Measurements from ENCODE around the gene RGS17. TPM values are rescaled to one million over a fixed set of nuclear protein-coding genes. Genes with fewer than 3 reads are reported as not detected.

The RGS17 gene
- polyA plus RNA-seq, 1 donor: 2.4 TPM

GRCh38 chr6:153085239-153085638, 45.8 kb downstream of the RGS17 start:
- Histone ChIP-seq H3K4me1 (ENCODE audit: control insufficient read depth, insufficient read depth, low read length) (no peaks in the 10 kb centered on the region), H3K36me3 (ENCODE audit: control insufficient read depth, insufficient read depth, low read length) (no peaks in the 10 kb centered on the region), H3K27ac (ENCODE audit: low read length) (no peak overlapping the region), H3K27me3 (ENCODE audit: control insufficient read depth, insufficient read depth, low read length) (no peaks in the 10 kb centered on the region), H3K4me3 (ENCODE audit: low read length) (no peak overlapping the region), H3K9me3 (ENCODE audit: control insufficient read depth, low read depth, low read length) (no peaks in the 10 kb centered on the region)
- DNase-seq: peak; percentile 80 to 84
- WGBS (ENCODE audit: insufficient coverage, low lambda C conversion rate): 33% methylated on average over 2 of the region's 5 CpGs

DNA sequence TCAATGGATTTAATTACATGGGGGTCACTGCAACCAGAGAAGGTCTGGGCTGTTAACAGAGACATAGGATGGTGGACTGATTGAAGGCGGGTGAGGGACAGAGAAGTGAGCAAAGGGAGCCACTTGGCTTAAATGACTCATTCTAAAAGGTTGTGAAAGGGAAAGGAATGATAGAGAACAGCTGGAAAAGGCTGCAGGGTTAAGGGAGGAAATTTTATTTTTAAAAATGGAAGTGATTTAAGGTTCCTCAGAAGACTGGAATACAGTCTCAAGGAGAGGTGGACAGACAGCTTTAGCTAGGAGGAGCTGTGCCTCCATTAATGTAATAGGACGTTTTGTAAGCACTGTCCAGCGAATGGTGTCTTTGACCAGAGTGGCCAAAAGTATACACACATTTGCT, 46.7 kb downstream of the RGS17 start:
- 100% methylated on average over 1 of the region's 3 CpGs for WGBS (ENCODE audit: insufficient coverage, low lambda C conversion rate)
- no peak overlapping the region for H3K27ac ChIP-seq (ENCODE audit: low read length)
- H3K36me3 ChIP-seq (ENCODE audit: control insufficient read depth, insufficient read depth, low read length): no peaks in the 10 kb centered on the region
- H3K4me3 ChIP-seq (ENCODE audit: low read length): no peak overlapping the region
- no peaks in the 10 kb centered on the region for H3K4me1 ChIP-seq (ENCODE audit: control insufficient read depth, insufficient read depth, low read length)
- H3K27me3 ChIP-seq (ENCODE audit: control insufficient read depth, insufficient read depth, low read length): no peaks in the 10 kb centered on the region
- no peak for DNase-seq
- no peaks in the 10 kb centered on the region for H3K9me3 ChIP-seq (ENCODE audit: control insufficient read depth, low read depth, low read length)

DNA sequence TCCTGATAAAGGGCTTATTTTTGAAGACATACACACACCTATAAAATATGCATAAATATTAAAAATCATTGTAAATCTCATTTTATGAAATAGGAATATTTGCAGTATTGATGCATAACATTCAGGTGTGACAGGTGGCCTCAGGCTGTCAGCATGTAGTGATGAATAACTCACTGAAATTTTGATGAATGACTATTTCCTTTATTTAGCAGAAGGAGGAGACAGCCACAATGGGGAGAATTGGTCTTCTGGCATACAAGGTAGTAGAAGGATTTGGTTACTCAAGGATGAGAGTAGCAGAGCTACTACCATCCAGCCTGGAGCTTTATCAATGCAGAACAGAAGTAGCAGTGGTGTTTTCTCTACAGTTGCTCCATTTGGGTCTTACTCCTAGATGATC, 47.2 kb downstream of the RGS17 start:
- Histone ChIP-seq H3K27me3 (ENCODE audit: control insufficient read depth, insufficient read depth, low read length) (no peaks in the 10 kb centered on the region), H3K4me3 (ENCODE audit: low read length) (no peak overlapping the region), H3K4me1 (ENCODE audit: control insufficient read depth, insufficient read depth, low read length) (no peaks in the 10 kb centered on the region), H3K9me3 (ENCODE audit: control insufficient read depth, low read depth, low read length) (no peaks in the 10 kb centered on the region), H3K36me3 (ENCODE audit: control insufficient read depth, insufficient read depth, low read length) (no peaks in the 10 kb centered on the region), H3K27ac (ENCODE audit: low read length) (no peak overlapping the region)
- DNase-seq: no peak

DNA sequence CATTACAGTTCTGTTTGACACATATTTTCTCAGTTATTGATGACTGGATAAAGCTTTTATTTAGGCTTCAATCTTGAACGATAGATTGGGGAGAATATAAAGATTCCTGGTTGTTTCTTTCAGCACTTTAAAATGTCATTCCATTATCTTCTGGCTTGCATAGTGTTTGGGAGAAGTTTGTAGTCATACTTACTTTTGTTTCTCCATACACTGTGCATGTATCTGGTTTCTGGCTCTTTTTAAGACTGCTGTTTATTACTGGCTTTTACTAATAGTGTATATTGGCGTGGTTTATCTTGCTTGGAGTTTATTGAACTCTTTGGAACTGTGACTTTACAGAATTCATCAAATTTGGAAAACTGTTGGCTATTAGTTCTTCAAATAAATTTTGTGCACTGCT, 49.2 kb downstream of the RGS17 start:
- no peaks in the 10 kb centered on the region for H3K4me1 ChIP-seq (ENCODE audit: control insufficient read depth, insufficient read depth, low read length)
- H3K36me3 ChIP-seq (ENCODE audit: control insufficient read depth, insufficient read depth, low read length): no peaks in the 10 kb centered on the region
- WGBS (ENCODE audit: insufficient coverage, low lambda C conversion rate): no CpG with 5 or more reads among the region's 2 CpGs
- H3K9me3 ChIP-seq (ENCODE audit: control insufficient read depth, low read depth, low read length): no peaks in the 10 kb centered on the region
- no peak for DNase-seq
- H3K27ac ChIP-seq (ENCODE audit: low read length): no peak overlapping the region
- H3K4me3 ChIP-seq (ENCODE audit: low read length): no peak overlapping the region
- no peaks in the 10 kb centered on the region for H3K27me3 ChIP-seq (ENCODE audit: control insufficient read depth, insufficient read depth, low read length)

GRCh38 chr6:153076431-153076830, 54.7 kb downstream of the RGS17 start:
- no peaks in the 10 kb centered on the region for H3K36me3 ChIP-seq (ENCODE audit: control insufficient read depth, insufficient read depth, low read length)
- no peak for DNase-seq
- no peak overlapping the region for H3K27ac ChIP-seq (ENCODE audit: low read length)
- H3K4me3 ChIP-seq (ENCODE audit: low read length): no peak overlapping the region
- no peaks in the 10 kb centered on the region for H3K27me3 ChIP-seq (ENCODE audit: control insufficient read depth, insufficient read depth, low read length)
- WGBS (ENCODE audit: insufficient coverage, low lambda C conversion rate): 100% methylated on average over 2 of the region's 5 CpGs
- no peaks in the 10 kb centered on the region for H3K4me1 ChIP-seq (ENCODE audit: control insufficient read depth, insufficient read depth, low read length)
- no peaks in the 10 kb centered on the region for H3K9me3 ChIP-seq (ENCODE audit: control insufficient read depth, low read depth, low read length)

DNA sequence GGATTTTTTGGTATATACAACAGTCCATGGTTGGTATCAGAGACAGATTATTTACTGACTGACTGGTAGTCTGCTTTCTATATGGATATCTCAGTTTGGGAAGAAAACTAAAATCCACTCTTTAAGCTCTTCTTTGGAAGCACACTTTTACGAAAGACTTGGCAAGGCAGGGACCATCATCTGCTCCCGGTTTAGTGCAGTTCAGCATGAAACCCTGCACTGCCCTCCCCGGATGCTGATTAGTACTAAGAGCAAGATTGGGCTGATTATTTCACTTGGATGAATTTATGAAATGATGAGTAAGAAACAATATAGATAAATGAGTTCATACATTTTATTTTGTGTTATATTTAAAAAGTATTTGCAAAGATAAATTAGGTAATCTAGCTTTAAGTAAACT, 56.3 kb downstream of the RGS17 start:
- no peak overlapping the region for H3K27ac ChIP-seq (ENCODE audit: low read length)
- no peaks in the 10 kb centered on the region for H3K27me3 ChIP-seq (ENCODE audit: control insufficient read depth, insufficient read depth, low read length)
- H3K4me3 ChIP-seq (ENCODE audit: low read length): no peak overlapping the region
- H3K4me1 ChIP-seq (ENCODE audit: control insufficient read depth, insufficient read depth, low read length): no peaks in the 10 kb centered on the region
- 38% methylated on average over 3 of the region's 3 CpGs for WGBS (ENCODE audit: insufficient coverage, low lambda C conversion rate)
- H3K36me3 ChIP-seq (ENCODE audit: control insufficient read depth, insufficient read depth, low read length): no peaks in the 10 kb centered on the region
- no peaks in the 10 kb centered on the region for H3K9me3 ChIP-seq (ENCODE audit: control insufficient read depth, low read depth, low read length)
- DNase-seq: no peak

- Histone ChIP-seq H3K4me1 (ENCODE audit: control insufficient read depth, insufficient read depth, low read length) (no peaks in the 10 kb centered on the region), H3K9me3 (ENCODE audit: control insufficient read depth, low read depth, low read length) (no peaks in the 10 kb centered on the region), H3K27me3 (ENCODE audit: control insufficient read depth, insufficient read depth, low read length) (no peaks in the 10 kb centered on the region), H3K4me3 (ENCODE audit: low read length) (no peak overlapping the region), H3K27ac (ENCODE audit: low read length) (no peak overlapping the region), H3K36me3 (ENCODE audit: control insufficient read depth, insufficient read depth, low read length) (no peaks in the 10 kb centered on the region)
- WGBS (ENCODE audit: insufficient coverage, low lambda C conversion rate): 83% methylated on average over 2 of the region's 4 CpGs
- DNase-seq: no peak
Measured at GRCh38 chr6:153073841-153074240, 57.2 kb downstream of the RGS17 start.

DNA sequence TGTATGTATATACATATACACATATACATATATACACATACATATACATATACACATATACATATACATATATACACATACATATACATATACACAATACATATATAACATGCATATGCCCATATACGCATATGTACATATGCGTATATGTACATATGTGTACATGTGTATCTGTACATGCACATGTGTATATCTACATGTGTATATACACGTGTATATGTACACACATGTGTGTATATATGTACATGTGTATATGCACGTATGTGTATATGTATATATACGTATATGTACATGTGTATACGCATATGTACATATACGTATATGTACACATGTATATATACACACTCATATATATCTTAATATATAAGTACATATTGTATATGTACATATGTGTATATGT, 60.3 kb downstream of the RGS17 start:
- H3K27me3 ChIP-seq (ENCODE audit: control insufficient read depth, insufficient read depth, low read length): no peaks in the 10 kb centered on the region
- WGBS (ENCODE audit: insufficient coverage, low lambda C conversion rate): 86% methylated on average over 4 of the region's 7 CpGs
- H3K4me3 ChIP-seq (ENCODE audit: low read length): no peak overlapping the region
- no peaks in the 10 kb centered on the region for H3K9me3 ChIP-seq (ENCODE audit: control insufficient read depth, low read depth, low read length)
- no peak for DNase-seq
- H3K4me1 ChIP-seq (ENCODE audit: control insufficient read depth, insufficient read depth, low read length): no peaks in the 10 kb centered on the region
- H3K27ac ChIP-seq (ENCODE audit: low read length): no peak overlapping the region
- H3K36me3 ChIP-seq (ENCODE audit: control insufficient read depth, insufficient read depth, low read length): no peaks in the 10 kb centered on the region

GRCh38 chr6:153069897-153070296, 61.2 kb downstream of the RGS17 start:
- no peaks in the 10 kb centered on the region for H3K4me1 ChIP-seq (ENCODE audit: control insufficient read depth, insufficient read depth, low read length)

DNA sequence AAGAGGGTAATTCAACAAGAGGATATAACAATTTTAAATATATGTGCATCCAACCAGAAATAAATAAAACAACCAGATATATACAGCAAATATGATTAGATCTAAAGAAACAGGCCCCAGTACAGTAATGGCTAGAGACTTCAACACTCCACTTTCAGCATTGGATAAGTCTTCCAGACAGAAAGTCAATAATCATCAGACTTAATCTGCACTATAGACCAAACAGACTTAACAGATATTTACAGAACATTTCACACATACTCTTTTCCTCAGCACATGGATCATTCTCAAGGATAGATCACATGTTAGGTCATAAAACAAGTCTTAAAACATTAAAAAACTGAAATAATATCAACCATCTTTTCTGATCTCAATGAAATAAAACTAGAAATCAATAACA, 65.9 kb downstream of the RGS17 start:
- Histone ChIP-seq H3K27ac (ENCODE audit: low read length) (no peak overlapping the region), H3K4me3 (ENCODE audit: low read length) (no peak overlapping the region), H3K4me1 (ENCODE audit: control insufficient read depth, insufficient read depth, low read length) (no peaks in the 10 kb centered on the region), H3K36me3 (ENCODE audit: control insufficient read depth, insufficient read depth, low read length) (no peaks in the 10 kb centered on the region), H3K9me3 (ENCODE audit: control insufficient read depth, low read depth, low read length) (no peaks in the 10 kb centered on the region), H3K27me3 (ENCODE audit: control insufficient read depth, insufficient read depth, low read length) (no peaks in the 10 kb centered on the region)
- DNase-seq: no peak

More at GRCh38 chr6:153069897-153070296, 61.2 kb downstream of the RGS17 start:
- Histone ChIP-seq H3K27ac (ENCODE audit: low read length) (no peak overlapping the region), H3K27me3 (ENCODE audit: control insufficient read depth, insufficient read depth, low read length) (no peaks in the 10 kb centered on the region), H3K9me3 (ENCODE audit: control insufficient read depth, low read depth, low read length) (no peaks in the 10 kb centered on the region), H3K36me3 (ENCODE audit: control insufficient read depth, insufficient read depth, low read length) (no peaks in the 10 kb centered on the region), H3K4me3 (ENCODE audit: low read length) (no peak overlapping the region)
- DNase-seq: no peak

DNA sequence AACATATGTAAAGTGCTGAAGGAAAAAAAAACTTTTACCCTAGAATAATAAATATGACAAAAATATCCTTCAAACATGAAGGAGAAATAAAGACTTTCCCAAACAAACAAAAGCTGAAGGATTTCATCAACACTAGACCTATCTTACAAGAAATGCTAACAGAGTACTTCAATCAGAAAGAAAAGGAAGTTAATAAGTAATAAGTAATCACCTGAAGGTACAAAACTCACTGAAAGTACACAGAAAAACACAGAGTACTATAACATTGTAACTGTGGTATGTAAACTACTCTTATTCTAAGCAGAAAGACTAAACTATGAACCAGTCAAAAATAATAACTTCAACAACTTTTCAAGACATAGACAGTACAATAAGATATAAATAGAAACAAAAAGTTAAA, 67.1 kb downstream of the RGS17 start:
- H3K27me3 ChIP-seq (ENCODE audit: control insufficient read depth, insufficient read depth, low read length): no peaks in the 10 kb centered on the region
- no peaks in the 10 kb centered on the region for H3K9me3 ChIP-seq (ENCODE audit: control insufficient read depth, low read depth, low read length)
- H3K36me3 ChIP-seq (ENCODE audit: control insufficient read depth, insufficient read depth, low read length): no peaks in the 10 kb centered on the region
- no peaks in the 10 kb centered on the region for H3K4me1 ChIP-seq (ENCODE audit: control insufficient read depth, insufficient read depth, low read length)
- H3K4me3 ChIP-seq (ENCODE audit: low read length): no peak overlapping the region
- DNase-seq: no peak
- no peak overlapping the region for H3K27ac ChIP-seq (ENCODE audit: low read length)

GRCh38 chr6:153062516-153062915, 68.6 kb downstream of the RGS17 start:
- H3K4me3 ChIP-seq (ENCODE audit: low read length): no peak overlapping the region
- no peaks in the 10 kb centered on the region for H3K36me3 ChIP-seq (ENCODE audit: control insufficient read depth, insufficient read depth, low read length)
- no peaks in the 10 kb centered on the region for H3K9me3 ChIP-seq (ENCODE audit: control insufficient read depth, low read depth, low read length)
- no CpG with 5 or more reads among the region's 2 CpGs for WGBS (ENCODE audit: insufficient coverage, low lambda C conversion rate)
- H3K27me3 ChIP-seq (ENCODE audit: control insufficient read depth, insufficient read depth, low read length): no peaks in the 10 kb centered on the region
- no peak for DNase-seq
- no peaks in the 10 kb centered on the region for H3K4me1 ChIP-seq (ENCODE audit: control insufficient read depth, insufficient read depth, low read length)
- H3K27ac ChIP-seq (ENCODE audit: low read length): no peak overlapping the region
